ENCODE data around the gene RASIP1. TPM values are rescaled to one million over a fixed set of nuclear protein-coding genes. Genes with fewer than 3 reads are reported as not detected.

Gene RASIP1
- total RNA-seq, 1 experiment from 2014 or later, result 0.51 TPM

DNA sequence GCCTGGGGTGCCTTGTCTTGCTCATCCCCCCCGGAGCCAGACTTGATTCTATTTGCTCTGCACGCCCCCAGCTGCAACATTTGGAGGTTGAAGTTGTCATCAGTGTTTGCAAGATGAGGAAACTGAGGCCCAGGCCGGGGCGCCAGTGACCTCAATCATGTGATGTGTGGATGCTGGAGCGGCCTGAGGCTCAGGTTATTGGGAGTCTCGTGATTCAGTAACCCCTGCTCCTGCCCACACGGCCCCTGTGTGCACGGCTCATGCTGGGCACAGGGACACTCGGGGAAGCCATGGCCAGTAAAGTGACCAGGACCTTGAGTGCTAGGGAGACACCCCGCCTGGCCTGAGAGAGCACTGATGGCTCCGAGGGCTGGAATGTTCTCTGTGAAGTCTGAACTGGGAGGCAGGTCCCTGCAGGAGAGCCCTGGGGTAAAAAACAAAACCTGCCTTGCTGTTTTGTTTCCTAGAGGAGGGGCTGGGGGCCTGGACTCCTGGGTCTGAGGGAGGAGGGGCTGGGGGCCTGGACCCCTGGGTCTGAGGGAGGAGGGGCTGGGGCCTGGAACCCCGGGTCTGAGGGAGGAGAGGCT, 16.8 kb upstream of the RASIP1 start:
- Histone ChIP-seq H3K9me2 (replicated peaks; ENCODE audit: low read length) (no peaks in the 10 kb centered on the region), H3K4me2 (ENCODE audit: low read length) (no peak overlapping the region), H3K9me3 (ENCODE audit: low read length) (no peaks in the 10 kb centered on the region), H3F3A (ENCODE audit: low read length, unreplicated experiment) (no peaks in the 10 kb centered on the region), H3K4me1 (ENCODE audit: insufficient read depth, low read length) (peaks cover 10% of the 10 kb centered on the region), H3K27me3 (ENCODE audit: low read length) (no peaks in the 10 kb centered on the region), H3K9ac (ENCODE audit: low read length) (no peak overlapping the region), H4K20me1 (ENCODE audit: low read length) (no peaks in the 10 kb centered on the region), H2AFZ (ENCODE audit: low read length) (no peak overlapping the region), H3K79me2 (ENCODE audit: low read length) (peaks cover 1% of the 10 kb centered on the region; the same call in 1 of the 2 replicates), H3K27ac (ENCODE audit: low read length) (no peak overlapping the region), H3K36me3 (ENCODE audit: low read depth, low read length) (no peaks in the 10 kb centered on the region), H3K4me3 (ENCODE audit: low read length) (no peak overlapping the region)
- ATAC-seq (no peak), DNase-seq (no peak)
- intact Hi-C loops (cut with micrococcal nuclease), result no loop called here
- ChIA-PET CTCF (no interaction called here), POLR2A (ENCODE audit: unreplicated experiment) (no interaction called here)
- no TSS peak for BruUV-seq (replicated peaks)
- TF ChIP-seq EZH2phosphoT487 (IDR thresholded peaks at IDR 0.05; ENCODE audit: borderline replicate concordance, low read length) (no peak), EZH2 (IDR thresholded peaks at IDR 0.05; ENCODE audit: low read length, unreplicated experiment) (no peak)
- TF ChIP-seq, protein P1, sequence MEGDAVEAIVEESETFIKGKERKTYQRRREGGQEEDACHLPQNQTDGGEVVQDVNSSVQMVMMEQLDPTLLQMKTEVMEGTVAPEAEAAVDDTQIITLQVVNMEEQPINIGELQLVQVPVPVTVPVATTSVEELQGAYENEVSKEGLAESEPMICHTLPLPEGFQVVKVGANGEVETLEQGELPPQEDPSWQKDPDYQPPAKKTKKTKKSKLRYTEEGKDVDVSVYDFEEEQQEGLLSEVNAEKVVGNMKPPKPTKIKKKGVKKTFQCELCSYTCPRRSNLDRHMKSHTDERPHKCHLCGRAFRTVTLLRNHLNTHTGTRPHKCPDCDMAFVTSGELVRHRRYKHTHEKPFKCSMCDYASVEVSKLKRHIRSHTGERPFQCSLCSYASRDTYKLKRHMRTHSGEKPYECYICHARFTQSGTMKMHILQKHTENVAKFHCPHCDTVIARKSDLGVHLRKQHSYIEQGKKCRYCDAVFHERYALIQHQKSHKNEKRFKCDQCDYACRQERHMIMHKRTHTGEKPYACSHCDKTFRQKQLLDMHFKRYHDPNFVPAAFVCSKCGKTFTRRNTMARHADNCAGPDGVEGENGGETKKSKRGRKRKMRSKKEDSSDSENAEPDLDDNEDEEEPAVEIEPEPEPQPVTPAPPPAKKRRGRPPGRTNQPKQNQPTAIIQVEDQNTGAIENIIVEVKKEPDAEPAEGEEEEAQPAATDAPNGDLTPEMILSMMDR (conservative IDR thresholded peaks at IDR 0.05; ENCODE audit: low read depth, low read length), result no peak

DNA sequence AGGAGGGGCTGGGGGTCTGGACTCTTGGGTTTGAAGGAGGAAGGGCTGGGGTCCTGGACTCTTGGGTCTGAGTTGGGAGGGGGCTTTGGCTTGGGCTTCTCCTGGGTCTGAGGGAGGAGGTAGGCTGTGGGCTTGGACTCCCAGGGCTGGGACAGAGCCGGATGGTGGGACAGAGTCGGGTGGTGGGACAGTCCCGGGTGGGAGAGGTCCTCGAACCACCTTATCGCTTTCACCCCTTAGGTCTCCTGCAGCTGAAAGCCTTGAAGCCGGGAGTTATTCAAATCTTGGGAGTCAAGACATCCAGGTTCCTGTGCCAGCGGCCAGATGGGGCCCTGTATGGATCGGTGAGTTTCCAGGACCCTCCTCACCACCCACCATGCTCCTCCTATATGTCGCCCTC, 16.3 kb upstream of the RASIP1 start:
- no peak overlapping the region for H2AFZ ChIP-seq (ENCODE audit: low read length)
- H3K4me2 ChIP-seq (ENCODE audit: low read length), result no peak overlapping the region
- no peaks in the 10 kb centered on the region for H3F3A ChIP-seq (ENCODE audit: low read length, unreplicated experiment)
- peaks cover 10% of the 10 kb centered on the region for H3K4me1 ChIP-seq (ENCODE audit: insufficient read depth, low read length)
- POLR2A ChIA-PET (ENCODE audit: unreplicated experiment), result no interaction called here
- H3K79me2 ChIP-seq (ENCODE audit: low read length), result peaks cover 6% of the 10 kb centered on the region; the same call in 1 of the 2 replicates
- TF ChIP-seq, protein P1 (conservative IDR thresholded peaks at IDR 0.05; ENCODE audit: low read depth, low read length), result no peak
- TF ChIP-seq EZH2phosphoT487 (IDR thresholded peaks at IDR 0.05; ENCODE audit: borderline replicate concordance, low read length) (no peak), EZH2 (IDR thresholded peaks at IDR 0.05; ENCODE audit: low read length, unreplicated experiment) (no peak)
- no peaks in the 10 kb centered on the region for H3K9me2 ChIP-seq (replicated peaks; ENCODE audit: low read length)
- no peak for DNase-seq
- no TSS peak for BruUV-seq (replicated peaks)
- intact Hi-C loops (cut with micrococcal nuclease), result no loop called here
- no peaks in the 10 kb centered on the region for H3K36me3 ChIP-seq (ENCODE audit: low read depth, low read length)
- H3K9ac ChIP-seq (ENCODE audit: low read length), result no peak overlapping the region
- no peak overlapping the region for H3K27ac ChIP-seq (ENCODE audit: low read length)
- no peaks in the 10 kb centered on the region for H4K20me1 ChIP-seq (ENCODE audit: low read length)
- ATAC-seq, result no peak
- CTCF ChIA-PET, result no interaction called here
- H3K4me3 ChIP-seq (ENCODE audit: low read length), result no peak overlapping the region
- no peaks in the 10 kb centered on the region for H3K9me3 ChIP-seq (ENCODE audit: low read length)
- no peaks in the 10 kb centered on the region for H3K27me3 ChIP-seq (ENCODE audit: low read length)

DNA sequence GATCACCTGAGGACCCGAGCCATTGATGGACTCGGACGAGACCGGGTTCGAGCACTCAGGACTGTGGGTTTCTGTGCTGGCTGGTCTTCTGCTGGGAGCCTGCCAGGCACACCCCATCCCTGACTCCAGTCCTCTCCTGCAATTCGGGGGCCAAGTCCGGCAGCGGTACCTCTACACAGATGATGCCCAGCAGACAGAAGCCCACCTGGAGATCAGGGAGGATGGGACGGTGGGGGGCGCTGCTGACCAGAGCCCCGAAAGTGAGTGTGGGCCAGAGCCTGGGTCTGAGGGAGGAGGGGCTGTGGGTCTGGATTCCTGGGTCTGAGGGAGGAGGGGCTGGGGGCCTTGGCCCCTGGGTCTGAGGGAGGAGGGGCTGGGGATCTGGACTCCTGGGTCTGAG, 15.8 kb upstream of the RASIP1 start:
- H3K9ac ChIP-seq (ENCODE audit: low read length), result no peak overlapping the region
- TF ChIP-seq EZH2 (IDR thresholded peaks at IDR 0.05; ENCODE audit: low read length, unreplicated experiment) (no peak), EZH2phosphoT487 (IDR thresholded peaks at IDR 0.05; ENCODE audit: borderline replicate concordance, low read length) (no peak)
- TF ChIP-seq, protein P1 (conservative IDR thresholded peaks at IDR 0.05; ENCODE audit: low read depth, low read length), result no peak
- DNase-seq (no peak), ATAC-seq (no peak)
- H3K36me3 ChIP-seq (ENCODE audit: low read depth, low read length), result no peaks in the 10 kb centered on the region
- H3K27ac ChIP-seq (ENCODE audit: low read length), result no peak overlapping the region
- H3K9me2 ChIP-seq (replicated peaks; ENCODE audit: low read length), result no peaks in the 10 kb centered on the region
- no peaks in the 10 kb centered on the region for H4K20me1 ChIP-seq (ENCODE audit: low read length)
- H3K79me2 ChIP-seq (ENCODE audit: low read length), result peaks cover 11% of the 10 kb centered on the region
- BruUV-seq (replicated peaks), result no TSS peak
- CTCF ChIA-PET, result no interaction called here
- intact Hi-C loops (cut with micrococcal nuclease), result no loop called here
- no peaks in the 10 kb centered on the region for H3K27me3 ChIP-seq (ENCODE audit: low read length)
- H3F3A ChIP-seq (ENCODE audit: low read length, unreplicated experiment), result no peaks in the 10 kb centered on the region
- H3K4me3 ChIP-seq (ENCODE audit: low read length), result no peak overlapping the region
- H2AFZ ChIP-seq (ENCODE audit: low read length), result no peak overlapping the region
- H3K9me3 ChIP-seq (ENCODE audit: low read length), result no peaks in the 10 kb centered on the region
- peaks cover 10% of the 10 kb centered on the region for H3K4me1 ChIP-seq (ENCODE audit: insufficient read depth, low read length)
- POLR2A ChIA-PET (ENCODE audit: unreplicated experiment), result no interaction called here
- H3K4me2 ChIP-seq (ENCODE audit: low read length), result no peak overlapping the region

Data from PC-3 (cell line).